Activated CD4-positive, alpha-beta T cell treated with anti-CD3 and anti-CD28 coated beads, Interleukin-2, Interleukin-4, amounts not matched to agents 100 ng/mL and 50 ng/mL, durations not matched to agents 16 hours and 8 hours (primary cell): ENCODE results near the gene BAIAP2.
"Not testable (repeated sequence)": the region's sequence is repeated elsewhere in the genome, so short reads cannot be mapped to it uniquely, and the experiment has no call there.

Experiments used
- DNase-seq: peaks from one replicate; pipeline ENCODE4 v3.0.0-alpha.2; 2020; ENCODE audit warnings: low spot score

The BAIAP2 gene

DNA sequence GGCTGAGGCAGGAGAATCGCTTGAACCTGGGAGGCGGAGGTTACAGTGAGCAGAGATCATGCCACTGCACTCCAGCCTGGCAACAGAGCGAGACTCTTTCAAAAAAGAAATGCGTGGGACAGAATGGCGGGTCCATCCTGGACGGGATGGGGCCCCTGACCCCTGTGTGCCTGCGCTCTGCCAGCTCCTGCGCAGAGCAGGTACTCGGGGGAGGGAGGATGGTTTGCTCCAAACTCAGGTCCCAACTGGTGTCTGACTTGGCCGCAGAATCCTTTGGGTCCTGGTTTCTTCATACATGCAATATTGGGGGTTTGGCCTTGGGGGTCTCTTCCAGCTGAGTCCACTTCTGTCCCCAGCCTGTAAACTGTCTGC, 33.0 kb upstream of the BAIAP2 start:
- no peak for DNase-seq

GRCh38 chr17:81002409-81003361, 32.3 kb upstream of the BAIAP2 start:
- DNase-seq: no peak

DNA sequence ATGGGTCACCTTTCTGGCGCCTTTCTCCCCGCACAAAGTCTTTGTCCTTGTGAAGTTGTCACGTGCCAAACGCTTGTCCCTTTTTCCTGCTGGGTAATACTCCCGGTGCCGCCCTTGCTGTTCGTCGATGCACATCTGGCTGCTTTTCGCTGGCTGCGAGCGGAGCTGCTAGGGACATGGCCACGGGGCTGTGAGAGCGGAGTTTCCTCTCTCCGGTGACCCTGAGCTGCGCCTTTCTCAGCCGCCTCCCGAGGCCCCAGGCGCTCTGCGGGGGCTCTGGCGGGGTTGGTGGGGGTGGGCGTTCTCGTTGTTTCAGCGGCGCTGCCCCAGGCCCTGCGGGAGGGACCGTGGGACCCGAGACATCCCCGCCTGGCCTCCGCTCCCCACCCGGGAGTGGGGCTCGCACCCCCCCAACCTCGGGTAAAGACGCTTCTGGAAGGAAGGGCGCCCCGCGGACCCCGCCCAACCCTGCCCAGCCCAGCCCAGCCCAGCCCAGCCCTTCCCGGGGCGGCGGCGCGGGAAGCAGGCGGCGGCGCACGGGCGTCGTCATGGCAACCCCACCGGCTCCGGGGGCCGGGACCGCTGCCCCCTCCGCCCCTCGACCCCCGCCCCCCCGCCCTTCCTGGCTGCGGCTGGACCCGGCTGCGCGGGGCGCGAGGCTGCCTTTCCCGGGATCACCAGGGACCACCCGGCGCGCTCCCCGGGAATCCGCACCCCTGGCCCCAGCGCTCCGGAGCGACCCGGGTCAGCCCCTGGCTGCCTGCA, 31.1 kb upstream of the BAIAP2 start:
- DNase-seq: no peak

DNA sequence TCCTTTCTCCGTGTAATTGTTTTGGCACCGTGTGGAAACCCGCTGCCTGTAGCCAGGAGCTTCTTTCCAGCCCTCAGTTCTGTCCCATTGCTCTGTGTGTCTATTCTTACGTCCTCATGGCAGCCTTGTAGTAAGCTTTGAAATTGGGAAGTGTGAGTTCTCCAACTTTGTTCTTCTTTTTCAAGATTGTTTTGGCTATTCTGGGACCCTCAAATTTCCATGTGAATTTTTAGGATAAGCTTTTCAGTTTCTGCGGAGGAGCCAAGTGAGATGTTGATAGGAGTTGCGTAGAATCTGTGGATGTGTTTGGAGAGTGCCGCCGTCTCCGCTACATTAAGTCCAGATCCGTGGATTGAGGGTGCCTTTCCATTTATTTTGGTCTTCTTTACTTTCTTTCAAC, 28.1 kb upstream of the BAIAP2 start:
- no peak for DNase-seq

DNA sequence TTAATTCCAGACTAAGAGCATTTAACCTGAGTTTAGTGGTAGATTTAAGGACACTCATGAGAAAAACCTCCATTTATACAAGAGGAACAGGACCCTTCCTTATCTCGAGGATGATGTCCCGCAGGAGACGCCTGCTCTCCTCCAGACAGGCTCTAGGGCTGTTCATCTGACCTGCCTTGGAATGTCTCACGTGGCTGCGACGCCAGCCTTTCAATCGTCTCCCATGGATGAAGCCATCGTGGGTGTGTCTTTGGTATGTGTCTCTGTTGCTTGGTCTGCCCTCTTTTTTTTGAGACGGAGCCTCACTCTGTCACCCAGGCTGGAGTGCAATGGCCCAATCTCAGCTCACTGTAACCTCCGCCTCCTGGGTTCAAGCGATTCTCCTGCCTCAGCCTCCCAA, 26.8 kb upstream of the BAIAP2 start:
- no peak for DNase-seq

GRCh38 chr17:81009136-81009535, 25.8 kb upstream of the BAIAP2 start:
- no peak for DNase-seq

GRCh38 chr17:81010935-81011334, 24.0 kb upstream of the BAIAP2 start:
- DNase-seq: no peak

DNA sequence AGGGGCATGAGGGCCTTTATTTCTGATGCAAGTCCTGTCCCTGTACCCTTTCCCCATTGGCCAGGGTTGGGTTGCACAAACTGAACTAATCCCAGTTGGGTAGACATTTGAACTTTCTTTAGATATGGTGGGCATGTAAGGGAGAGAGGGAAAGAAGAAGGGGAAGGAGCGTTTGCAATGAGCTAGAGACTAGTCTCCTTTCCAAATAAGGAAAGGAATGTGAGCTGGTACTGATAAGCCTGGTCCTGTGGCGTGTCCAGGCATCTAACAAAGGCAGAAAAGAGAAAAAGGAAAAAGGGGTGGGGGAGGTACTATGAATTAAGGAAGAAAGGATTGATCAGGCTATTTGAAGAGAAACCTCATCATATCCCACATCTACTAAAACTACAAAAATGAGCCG, 23.0 kb upstream of the BAIAP2 start:
- no peak for DNase-seq

DNA sequence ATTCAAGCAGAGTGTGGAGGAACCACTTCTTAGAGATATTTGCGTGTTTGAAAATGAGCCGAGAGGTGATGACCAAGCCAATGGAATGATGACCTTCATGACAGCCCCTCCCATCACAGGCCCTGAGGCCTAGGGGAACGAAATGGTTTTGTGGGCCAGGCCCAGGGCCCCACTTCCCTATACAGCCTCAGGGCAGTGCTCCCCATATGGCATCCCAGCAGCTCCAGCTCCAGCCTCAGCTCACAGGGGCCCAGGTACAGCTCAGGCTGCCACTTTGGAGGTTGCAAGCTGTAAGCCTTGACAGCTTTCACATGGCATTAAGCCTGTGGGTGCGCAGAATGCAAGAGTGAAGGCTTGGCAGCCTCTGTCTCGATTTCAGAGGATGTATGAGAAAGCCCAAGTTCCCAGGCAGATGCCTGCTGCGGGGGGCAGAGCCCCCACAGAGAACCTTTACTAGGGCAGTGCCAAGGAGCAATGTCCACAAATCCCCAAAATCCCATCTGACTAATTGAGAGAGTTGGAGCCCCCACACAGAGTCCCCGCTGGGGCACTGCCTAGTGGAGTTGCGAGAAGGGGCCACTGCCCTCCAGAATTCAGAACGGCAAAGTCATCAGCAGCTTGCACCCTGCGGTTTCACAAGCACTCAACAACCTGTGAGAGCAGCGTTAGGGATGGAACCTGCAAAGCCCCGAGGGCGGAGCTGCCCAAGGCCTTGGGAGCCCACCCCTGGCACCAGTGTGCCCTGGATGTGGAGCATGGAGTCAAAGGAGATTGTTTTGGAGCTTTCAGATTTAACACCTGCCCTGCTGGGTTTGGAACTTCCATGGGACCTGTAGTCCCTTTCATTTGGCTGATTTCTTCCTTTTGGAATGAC, 22.1 kb upstream of the BAIAP2 start:
- DNase-seq: no peak

GRCh38 chr17:81013642-81014041, 21.3 kb upstream of the BAIAP2 start:
- DNase-seq: no peak

GRCh38 chr17:81015136-81015535, 19.8 kb upstream of the BAIAP2 start:
- DNase-seq: no peak

DNA sequence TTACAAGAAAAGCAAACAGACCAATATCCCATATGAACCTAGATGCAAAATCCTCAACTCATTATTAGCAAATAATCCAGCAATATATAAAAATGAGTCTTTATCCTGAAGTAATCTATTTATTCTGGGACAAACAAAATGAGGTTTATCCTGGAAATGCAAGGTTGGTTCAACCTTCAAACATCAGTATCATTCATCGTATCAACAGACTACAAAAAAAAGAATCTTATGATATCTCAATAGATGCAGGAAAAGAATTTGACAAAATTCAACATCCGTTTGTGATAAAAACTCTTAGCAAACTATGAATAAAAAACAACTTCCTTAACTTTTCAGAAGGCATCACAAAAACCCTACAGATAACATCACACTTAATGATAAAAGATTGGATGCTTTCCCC, 18.4 kb upstream of the BAIAP2 start:
- DNase-seq: no peak

DNA sequence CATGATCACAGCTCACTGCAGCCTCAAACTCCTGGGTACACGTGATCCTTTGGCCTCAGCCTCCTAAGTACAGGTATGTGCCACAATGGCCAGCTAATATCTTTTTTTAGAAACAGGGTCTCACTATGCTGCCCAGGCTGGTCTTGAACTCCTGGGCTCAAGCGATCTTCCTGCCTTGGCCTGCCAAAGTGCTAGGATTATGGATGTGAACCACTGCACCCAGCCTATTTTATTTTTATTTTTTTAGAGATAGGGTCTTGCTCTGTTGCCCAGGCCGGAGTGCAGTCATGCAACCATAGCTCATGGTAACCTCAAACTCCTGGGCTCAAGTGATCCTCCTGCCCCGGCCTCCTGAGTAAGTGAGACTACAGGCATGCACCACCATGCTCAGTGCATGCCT, 17.6 kb upstream of the BAIAP2 start:
- DNase-seq: not testable (repeated sequence)

GRCh38 chr17:81018044-81018802, 16.7 kb upstream of the BAIAP2 start:
- peak; percentile 60 for DNase-seq

GRCh38 chr17:81019563-81020442, 15.1 kb upstream of the BAIAP2 start:
- DNase-seq: no peak

- no peak for DNase-seq
These were observed 14.5 kb upstream of the BAIAP2 start for GRCh38 chr17:81020443-81020766.

GRCh38 chr17:81020767-81021497, 14.0 kb upstream of the BAIAP2 start:
- DNase-seq: no peak

DNA sequence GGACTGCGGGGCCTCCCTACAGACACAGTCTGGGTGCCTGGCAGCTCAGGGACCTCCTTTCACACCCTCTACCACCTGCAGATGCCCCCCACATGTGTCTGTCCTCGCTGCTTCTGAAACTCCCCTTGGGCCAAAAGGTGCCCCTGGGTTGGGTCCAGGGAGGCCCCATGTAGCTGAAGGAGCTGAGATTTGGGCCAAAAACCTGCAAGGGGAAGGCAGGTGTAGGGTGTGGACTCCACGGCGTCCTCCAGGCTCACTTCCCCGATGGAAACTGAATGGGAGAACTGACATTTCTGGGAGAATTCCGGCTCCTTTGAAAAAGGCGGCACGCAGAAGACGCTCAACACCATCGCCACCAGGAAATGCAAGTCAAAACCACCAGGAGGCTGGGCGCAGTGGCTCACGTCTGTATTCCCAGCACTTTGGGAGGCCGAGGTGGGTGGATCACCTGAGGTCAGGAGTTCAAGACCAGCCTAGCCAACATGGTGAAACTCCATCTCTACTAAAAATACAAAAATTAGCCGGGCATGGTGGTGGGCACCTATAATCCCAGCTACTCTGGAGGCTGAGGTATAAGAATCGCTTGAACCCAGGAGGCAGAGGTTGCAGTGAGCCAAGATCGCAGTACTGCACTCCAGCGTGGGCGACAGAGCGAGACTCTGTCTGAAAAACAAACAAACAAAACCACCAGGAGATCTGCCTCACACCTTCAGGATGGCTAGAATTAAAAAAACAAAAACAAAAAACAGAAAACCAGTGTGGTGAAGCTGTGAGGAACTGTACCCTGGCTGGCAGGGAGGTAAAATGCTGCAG, 13.2 kb upstream of the BAIAP2 start:
- DNase-seq: no peak

GRCh38 chr17:81022344-81022676, 12.6 kb upstream of the BAIAP2 start:
- no peak for DNase-seq
